Posterior cingulate gyrus (tissue), 11 donors: ENCODE measurements around the gene LMO2.
"Not testable (repeated sequence)": the region's sequence is repeated elsewhere in the genome, so short reads cannot be mapped to it uniquely, and the experiment has no call there.

Source experiments
- DNase-seq, 10 donors: peaks; one replicate each; pipeline versions ENCODE4 v3.0.0 to v3.0.0-alpha.2; 2020 to 2021; ENCODE audit warnings: mixed read lengths in 3 of 10
- intact Hi-C: fragments of 100-400 bp; cut with DNase I; formaldehyde crosslinking; loops from one replicate; pipeline ENCODE4 v1.15.1; 2023

LMO2 gene

DNA sequence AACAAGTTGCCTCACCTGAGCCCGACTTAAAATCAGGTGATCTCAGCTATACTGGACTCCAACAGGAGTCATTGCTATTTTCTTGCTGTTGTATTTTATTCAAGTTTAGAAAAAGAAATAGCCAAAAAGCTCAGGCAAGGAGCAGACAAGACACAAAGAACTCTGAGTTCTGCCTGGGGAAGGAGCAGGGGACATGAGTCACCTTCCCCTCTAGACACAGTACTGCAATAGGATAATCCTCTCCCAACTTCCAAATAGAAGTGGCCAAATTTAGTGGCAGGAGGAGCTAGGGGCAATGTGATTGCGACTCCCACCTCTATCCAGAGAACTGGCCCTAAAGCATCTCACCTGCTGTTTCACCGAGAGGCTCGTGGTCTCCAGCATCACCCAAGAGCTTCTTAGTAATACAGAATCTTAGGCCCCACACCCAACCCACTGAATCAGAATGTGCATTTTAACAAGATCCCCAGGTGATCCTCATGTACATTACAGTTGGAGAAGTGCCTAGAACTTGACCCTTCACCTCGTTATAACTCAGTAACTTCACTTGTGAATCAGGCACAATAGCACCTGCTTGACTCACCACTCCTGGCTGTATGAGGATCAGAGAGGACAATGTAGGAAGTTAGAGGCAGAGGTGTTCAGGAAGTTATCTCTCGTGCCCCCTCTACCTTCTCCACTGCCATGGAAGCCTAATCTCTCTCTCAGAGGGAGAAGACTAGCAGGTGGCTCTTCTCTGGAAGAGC, 60.8 kb downstream of the LMO2 start:
- no peak for DNase-seq
- intact Hi-C loops = loop anchor here (10.0 kb wide), 1 partner anchor 344 kb away; no protein-coding TSS in a partner anchor

DNA sequence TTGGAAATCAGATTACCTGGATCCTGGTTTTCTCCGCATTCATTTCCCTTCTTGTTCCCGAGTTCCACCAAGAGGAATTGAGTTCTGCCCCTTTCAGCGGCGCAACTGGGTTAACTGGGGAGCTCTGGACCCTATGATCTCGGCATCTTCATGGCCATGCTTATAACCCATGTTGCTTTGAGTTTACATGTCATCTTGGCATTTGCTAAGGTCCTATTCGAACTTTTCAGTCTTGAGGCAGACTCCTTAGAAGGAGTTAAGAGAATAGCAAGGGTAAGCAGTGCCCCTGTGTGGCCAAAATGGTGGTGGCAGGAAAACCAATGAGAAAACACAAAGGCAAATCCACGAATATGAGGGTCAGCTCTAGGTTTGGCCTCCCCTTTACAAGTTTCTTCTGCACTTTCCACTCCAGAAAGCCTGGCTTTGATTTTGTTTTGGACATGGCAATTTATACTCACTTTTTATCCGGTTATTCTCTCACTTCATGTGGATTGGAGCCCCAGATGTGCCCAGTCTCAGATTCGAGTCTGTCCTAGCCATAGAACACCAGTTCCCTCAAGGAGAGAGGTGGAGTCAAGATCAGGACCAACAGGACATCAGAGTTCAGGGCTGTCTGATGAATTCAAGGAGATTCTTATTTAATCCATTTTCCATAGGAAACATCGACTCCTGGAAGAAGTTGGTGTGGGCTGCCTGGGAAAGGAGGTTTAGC, 62.3 kb downstream of the LMO2 start:
- DNase-seq = peak in 7 of 10 donors; percentile 35 to 93 (median 63)

GRCh38 chr11:33828604-33829429, 63.1 kb downstream of the LMO2 start:
- intact Hi-C loops = loop anchor here (1.0 to 10.0 kb wide), 2 partner anchors 21 to 464 kb away; no protein-coding TSS in a partner anchor
- DNase-seq = no peak

More for the DNA sequence above, 62.3 kb downstream of the LMO2 start:
- intact Hi-C loops = loop anchor here (1.0 to 10.0 kb wide), 3 partner anchors 21 to 465 kb away; no protein-coding TSS in a partner anchor

DNA sequence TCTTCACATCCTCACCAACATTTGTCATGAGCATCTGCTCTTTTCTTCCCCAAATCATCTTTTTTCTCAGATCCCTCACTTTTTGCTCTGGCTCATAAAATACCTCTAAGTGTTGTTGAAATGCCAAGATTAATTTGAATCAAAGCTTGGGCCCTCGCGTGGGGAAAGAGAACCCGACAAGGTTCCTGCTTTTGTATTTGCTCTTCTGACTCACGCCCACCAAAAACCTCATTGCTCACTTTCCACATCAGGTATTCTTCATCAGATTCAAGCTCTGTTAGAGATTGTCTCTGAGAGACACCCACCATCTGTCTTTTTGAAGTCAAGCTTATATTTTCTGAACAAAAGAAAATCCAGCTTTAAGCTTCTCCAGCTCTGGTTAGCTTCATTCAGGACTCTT, 64.7 kb downstream of the LMO2 start:
- intact Hi-C loops = loop anchor here (10.0 kb wide), 1 partner anchor 462 kb away; no protein-coding TSS in a partner anchor
- DNase-seq = no peak

DNA sequence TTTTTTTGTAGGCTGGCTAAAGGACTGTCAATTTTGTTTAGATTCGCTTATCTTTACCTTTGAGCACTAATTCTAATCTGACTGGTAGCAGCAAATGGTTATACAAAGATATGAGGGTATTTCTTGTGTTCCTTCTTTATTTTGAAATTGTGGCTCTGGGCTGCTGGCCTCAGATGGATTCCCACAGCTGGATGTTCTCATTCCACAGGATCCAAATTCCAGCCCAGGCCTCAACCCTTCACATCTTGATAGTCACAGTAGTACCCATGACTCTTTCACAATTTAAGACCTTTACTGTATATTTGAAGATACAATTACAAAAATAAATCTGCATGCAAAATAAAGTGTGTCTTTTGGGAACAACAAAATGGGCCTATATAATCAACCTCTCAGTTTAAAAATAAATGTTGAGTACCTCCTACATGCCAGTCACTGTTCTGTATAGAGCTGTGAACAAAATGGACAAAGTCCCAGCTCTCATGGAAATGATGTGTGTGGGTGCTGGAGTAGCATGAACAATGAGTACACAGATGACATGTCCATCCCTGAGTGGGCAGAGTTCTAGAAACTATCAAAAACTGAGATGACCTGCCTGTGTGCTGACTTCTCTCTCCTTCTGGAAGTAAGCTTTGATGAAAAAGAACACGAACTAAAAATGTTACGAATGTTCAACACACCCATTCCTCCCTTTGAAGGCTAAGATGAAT, 65.9 kb downstream of the LMO2 start:
- DNase-seq = no peak
- intact Hi-C loops = loop anchor here (10.0 kb wide), 1 partner anchor 461 kb away; no protein-coding TSS in a partner anchor

- not testable (repeated sequence) for DNase-seq
- intact Hi-C loops = loop anchor here (10.0 kb wide), 1 partner anchor 458 kb away; no protein-coding TSS in a partner anchor
Observed at GRCh38 chr11:33822981-33823380, 68.9 kb downstream of the LMO2 start.

- intact Hi-C loops = loop anchor here (10.0 kb wide), 1 partner anchor 455 kb away; no protein-coding TSS in a partner anchor
- DNase-seq = no peak
Observed at GRCh38 chr11:33819278-33820035, 72.4 kb downstream of the LMO2 start.
